NCI-H1417 treated with DMSO at 0.1 percent for 48 hours (cell line): ENCODE data around the gene NIT1.
"Not testable (repeated sequence)": the region's sequence is repeated elsewhere in the genome, so short reads cannot be mapped to it uniquely, and the experiment has no call there.

ENCODE experiments used
- DNase-seq: peaks from one replicate; lab custom pipeline; 2025; lab: John Stamatoyannopoulos, UW

The NIT1 gene

DNA sequence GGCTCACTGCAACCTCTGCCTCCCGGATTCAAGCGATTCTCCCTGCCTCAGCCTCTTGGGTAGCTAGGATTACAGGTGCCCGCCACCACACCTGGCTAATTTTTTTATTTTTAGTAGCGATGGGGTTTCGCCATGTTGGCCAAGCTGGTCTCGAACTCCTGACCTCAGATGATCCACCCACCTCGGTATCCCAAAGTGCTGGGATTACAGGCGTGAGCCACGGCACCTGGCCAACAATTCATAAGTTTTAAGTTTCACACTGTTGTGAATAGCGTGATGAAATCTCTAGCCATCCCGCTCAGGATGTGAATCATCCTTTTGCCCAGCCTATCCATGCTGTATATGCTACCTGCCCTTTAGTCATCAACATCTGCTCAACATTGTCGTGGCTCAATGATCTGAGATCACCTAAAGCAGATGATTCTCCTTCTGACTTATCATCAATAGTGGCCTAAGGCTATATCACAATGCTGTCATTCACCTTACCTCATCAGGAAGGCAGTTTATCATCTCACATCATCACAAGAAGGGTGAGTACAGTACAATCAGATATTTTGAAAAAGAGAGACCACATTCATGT lies 2.7 kb upstream of the NIT1 start:
- DNase-seq: no peak

DNA sequence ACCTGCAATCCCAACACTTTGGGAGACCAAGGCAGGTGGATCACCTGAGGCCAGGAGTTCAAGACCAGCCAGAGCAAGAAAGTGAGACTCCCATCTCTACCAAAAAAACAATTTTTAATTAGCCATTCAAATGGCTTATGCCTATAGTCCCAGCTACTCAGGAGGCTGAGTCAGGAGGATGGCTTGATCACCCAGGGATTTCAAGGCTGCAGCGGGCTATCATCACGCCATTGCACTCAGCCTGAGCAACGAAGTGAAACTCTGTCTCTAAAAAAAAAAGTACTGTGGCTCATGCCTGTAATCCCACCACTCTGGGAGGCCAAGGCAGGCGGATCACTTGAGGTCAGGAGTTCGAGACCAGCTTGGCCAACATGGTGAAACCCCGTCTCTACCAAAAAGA lies 1.9 kb upstream of the NIT1 start:
- not testable (repeated sequence) for DNase-seq

DNA sequence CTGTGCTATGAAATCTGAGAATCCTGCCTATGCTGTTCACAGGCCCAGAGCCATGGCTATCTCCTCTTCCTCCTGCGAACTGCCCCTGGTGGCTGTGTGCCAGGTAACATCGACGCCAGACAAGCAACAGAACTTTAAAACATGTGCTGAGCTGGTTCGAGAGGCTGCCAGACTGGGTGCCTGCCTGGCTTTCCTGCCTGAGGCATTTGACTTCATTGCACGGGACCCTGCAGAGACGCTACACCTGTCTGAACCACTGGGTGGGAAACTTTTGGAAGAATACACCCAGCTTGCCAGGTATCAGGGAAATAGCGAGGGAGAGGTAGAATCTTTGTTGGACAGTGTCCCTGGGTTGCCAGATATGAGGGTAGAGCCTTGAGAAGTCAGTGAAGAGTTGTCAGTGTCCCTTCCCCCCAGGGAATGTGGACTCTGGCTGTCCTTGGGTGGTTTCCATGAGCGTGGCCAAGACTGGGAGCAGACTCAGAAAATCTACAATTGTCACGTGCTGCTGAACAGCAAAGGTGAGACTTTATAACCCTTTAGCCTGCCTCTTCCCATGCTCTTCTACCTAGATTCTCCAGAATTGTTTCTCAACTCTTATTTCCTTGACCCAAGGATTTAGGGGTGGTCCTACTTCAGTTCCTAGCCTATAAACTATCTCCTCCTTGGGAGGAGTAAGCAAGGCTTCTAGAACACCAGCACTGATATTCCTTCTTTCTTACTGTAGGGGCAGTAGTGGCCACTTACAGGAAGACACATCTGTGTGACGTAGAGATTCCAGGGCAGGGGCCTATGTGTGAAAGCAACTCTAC lies 1.4 kb downstream of the NIT1 start:
- DNase-seq: no peak

DNA sequence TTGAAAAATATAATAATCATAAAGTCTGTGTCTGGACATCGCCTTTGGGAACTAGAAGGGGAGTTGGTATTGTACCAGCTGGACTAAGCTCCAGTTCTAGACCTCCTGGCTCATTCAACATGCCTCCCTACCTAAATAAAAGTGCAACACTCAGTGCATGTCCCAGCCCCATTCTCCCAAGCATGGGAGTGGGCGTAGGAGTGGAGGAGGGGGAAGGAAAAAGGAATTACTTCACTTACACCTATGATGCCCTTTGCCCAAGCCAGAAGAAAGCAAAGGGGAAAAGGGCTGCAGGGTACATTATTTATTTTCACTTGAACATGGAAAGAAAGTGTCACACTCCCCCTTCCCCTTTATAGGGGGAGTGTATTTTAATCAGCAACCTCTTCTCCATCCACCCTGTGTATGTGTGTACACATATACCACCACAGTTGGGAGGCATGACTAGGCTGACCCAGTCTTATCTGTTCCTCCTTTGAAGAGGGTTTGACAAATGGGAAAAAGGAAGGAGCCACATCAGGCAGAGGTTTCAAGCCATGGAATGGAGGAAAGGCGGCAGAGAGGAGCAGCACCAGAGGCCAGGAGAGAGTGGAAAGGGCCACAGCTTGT lies 3.2 kb downstream of the NIT1 start:
- DNase-seq: no peak

DNA sequence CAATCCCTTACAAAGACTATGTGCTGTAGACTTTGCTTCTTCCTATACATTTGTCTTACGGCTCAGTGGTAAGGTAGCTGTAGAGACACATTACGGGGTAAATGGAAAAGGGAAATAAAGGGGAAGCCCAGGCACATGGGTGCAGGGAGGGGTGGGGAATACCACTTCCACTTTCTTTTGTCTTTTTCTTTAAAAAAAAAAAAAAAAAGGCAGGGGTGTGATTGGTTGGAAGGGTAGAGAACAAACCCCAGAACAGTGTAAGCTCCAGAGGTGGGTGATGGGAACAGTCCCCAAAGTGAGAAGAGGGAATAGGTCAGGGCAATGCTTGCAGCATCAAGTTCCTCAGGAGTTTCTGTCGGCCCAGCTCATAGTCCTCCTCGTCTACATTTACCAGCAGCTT lies 3.9 kb downstream of the NIT1 start:
- no peak for DNase-seq

DNA sequence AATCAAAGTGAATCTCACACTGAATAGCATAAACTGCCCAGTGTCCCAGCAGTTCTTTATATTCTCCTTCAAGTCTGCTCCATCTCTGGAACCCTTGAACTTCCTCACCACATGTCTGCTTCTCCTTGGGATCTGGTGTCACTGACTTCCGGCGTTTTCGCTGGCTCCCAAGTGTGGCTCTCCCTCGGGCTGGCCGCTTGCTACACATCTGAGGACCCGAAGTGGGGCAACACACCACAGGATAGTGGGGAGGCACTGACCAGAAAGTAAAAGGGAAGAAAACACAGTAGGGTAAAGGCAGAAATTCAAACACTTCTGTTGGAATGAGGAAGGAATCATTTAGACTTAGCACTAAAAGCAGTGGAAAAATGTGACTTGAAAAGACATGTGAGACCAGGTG lies 5.1 kb downstream of the NIT1 start:
- no peak for DNase-seq

DNA sequence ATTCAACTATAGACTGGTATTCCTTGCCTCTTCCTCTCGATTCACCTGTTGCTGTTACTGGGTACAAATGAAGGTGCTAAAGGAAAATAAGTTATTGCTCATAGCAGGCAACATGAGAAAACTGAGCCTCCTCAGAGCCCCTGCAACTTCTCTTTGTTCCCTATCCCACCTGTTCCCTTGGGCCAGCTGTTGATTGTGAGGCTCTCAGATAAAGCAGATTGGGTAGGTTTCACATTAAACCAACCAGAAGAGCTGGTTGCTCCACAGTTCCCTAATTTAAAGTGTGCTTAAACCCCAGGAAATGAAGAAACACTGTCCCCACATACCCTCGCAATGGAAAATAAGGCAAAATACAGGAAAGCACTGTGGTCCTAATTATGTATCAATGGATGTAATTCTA lies 9.7 kb downstream of the NIT1 start:
- no peak for DNase-seq

DNA sequence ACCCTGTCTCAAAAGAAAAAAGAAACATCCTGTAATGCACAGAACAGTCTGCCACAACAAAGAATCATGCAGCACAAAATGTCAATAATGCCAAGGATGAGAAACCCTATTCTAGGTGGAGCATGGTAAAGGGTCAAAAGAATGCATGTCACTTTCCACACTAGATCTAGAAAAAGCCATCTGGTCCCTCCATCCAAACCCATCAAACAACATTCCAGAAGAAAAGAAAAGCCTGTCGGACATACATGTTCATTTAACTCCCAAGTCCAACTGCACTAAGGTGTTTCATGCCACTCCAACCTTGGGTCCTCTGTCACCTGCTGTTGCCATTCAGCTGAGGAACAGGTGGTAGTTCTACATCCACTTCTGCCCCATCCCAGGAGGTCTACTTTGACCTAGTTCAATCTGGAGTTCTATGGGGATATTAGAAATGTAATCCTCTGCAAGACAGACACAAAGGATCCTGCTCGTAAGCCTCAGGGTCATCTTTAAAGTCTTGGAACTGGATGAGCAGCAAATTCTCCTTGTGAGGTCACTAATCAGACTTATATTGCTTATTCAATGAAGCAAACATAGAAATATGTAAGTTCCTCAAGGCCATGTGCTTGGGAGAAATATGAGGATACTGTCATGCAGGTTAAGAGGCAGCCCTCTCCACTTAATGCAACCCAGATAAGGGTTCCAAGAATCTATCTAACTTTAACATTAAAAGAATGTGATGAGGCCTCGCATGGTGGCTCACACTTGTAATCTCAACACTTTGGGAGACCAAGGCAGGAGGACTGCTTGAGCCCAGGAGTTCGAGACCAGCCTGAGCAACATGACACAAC lies 10.9 kb downstream of the NIT1 start:
- DNase-seq: no peak

DNA sequence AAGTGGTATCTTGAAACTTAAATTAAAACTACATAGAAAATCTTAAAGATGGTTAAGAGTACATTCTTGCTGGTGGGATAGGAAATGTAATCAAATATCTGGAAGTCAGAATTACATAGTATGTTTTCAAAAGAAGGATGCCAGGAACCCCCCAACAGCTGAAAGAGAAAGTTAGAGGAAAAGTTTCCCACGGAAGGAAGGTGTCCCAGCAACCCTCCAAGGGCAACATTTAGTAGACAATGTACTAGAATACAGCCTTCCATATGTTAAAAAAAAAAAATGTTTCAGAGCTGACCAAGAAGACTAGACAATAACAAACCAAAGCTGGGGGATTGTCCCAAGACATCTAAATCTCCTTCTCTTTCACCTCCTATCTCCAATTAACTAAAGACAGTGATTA lies 12.4 kb downstream of the NIT1 start:
- no peak for DNase-seq

DNA sequence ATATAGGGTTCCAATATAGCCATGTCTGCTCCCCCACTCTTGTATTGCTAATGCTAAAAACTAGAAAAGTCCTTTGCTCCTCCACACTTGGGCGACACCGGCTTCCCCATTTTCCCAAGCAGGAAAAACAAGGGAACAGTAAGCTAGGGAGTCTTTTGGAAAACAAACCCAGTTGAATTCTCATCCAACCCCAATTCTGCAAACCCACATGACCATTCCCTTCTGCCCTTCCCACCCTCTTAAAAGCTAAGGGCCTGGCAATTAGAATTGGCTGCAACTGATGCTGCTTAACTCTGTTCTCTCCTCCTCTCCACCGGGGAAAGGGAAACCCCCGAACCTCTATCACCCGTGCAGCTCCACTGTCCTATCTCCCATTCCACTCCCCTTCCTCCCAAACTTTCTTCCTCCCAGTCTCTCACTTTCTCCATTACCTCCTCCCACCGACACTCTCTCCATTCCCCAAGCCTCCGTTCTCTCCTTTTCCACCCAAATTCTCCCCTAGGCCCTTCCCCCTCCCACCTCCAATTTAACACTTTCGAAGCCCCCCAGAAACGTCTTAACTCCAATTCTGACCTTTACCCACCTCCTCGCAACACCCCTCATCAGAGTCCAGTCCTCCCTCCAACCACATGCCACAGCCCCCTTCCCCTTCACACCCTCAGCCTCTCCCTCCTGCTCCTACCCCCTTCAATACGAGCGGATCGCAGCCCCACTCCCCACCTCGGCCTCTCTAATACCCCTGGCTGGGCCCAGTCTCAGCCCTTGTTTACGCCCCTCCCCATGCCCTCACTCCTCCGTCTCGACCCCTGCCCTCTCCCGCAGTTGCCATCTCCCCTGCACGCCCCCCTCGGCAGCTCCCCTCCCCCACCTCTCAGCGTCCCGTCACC lies 13.9 kb downstream of the NIT1 start:
- no peak for DNase-seq

DNA sequence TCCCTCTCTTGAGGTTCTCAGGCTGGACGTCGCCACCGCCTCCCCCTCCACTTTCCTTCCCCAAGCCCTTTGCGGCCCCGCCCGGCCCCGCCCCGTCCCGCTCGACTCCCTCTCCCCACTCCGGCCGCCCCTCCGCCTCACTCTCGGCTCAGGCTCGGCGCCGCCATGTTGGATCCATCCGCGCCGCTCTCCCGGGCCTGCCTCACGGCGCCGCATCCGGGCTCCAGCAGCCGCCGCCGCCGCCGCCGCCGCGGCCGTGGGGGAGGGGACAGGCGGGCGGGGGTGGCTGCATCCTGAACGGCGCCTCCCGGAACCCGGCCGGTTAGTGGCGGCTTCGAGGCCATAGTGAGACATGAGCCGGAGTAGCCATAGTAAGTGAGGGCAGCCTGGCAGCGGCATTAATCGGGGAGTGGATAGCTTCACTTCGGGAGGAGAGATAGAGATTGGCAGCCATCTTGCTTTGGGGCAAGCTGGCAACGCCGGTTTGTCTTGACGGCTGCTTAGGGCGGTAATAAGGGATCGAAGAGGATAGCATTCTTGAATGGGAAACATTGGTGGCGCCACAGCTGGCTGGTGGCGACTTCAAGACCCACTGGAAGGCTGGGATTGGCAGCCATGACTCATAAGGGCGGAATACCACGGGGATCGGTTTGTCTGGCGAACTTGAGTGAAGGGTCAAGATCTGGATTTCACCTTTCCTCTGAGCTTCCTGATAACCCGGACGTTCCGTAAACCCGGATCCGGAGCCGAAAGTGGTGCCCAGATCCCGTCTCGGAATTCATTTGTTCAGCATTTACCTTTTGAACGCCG lies 14.7 kb downstream of the NIT1 start, which contains the start of gene DEDD:
TSS of gene DEDD (minus strand) at position 258 of the 810 bp plus-strand sequence. CDS start 8,205 bp downstream, outside the sequence.
- DNase-seq: peak; percentile 88

DNA sequence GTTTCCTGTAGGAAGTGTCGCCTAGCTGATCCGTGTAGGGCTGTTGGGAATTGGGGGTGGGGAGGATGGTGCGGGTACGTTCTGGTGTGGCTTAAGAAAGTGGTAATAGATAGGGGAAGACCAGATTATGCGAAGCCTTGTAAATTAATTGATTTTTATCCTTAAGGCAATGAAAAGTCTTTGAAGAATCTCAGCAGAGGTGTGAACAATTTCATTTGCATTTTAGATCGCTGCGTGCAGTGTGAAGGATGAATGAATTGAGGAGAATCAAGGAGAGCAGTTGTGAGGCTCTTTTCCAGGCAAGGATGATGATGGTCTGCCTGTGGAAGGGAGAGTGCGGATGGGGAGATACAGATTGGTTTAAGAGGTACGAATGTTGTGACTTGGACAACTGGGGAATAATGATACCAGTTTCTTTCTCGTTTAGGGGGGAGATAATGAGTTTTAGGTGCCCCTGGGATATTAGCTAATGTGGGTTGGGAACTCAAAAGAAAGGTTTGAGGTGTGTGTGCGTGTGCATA lies 15.4 kb downstream of the NIT1 start:
- DNase-seq: no peak

DNA sequence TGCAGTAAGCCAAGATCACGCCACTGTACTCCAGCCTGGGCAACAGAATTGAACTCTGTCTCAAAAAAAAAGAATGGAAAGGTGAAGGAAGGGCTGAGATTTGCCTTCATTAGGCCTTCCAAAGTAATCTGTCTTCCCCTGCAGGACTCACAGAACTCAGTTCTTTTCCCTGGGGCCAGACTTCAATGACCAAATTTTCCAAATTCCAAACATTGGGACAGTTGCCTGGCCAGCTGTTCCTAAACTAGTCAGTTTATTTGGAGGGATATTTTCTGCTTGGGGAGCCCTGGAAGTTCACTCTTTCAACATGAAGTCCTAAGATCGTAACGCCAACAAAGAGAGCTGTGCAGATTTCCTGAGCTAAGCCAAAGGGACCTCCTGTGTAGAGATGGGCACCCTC lies 20.0 kb downstream of the NIT1 start:
- DNase-seq: no peak

DNA sequence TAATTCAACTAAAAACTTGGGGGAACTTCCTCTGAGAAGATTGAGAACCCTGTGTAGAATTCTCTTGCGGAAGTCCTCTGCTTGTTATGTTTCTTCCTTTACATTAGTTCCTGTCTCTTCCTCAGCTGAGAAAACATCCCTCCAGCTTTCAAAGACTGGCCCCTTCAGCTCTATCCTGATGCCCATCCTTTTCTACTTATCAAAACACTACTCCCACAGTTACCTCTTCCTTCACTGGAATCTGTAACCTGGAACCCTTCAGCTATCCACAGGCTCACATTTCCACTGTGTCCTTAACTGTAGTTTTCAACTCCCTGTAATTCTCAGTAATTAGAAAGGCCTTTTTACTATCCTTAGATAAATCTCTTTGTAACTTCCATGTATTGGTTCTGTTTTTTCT lies 20.5 kb downstream of the NIT1 start:
- no peak for DNase-seq

DNA sequence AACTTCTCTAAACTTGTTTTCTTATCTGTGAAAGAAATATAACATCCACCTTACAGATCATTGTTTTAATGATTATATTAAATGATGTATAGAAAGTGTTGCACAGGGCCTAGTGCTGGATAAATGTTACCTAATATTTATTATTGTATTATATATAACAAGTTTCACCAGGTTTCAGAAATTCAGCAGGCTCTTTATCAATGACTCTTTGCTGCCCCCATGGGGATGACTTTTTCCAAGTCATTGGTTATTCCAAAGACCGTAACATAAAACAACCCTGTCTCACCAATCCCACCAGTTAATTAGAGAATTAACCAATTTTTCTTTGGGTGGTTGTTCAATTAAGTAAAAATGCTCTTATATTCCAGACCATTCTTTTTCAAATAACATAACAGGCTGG lies 21.9 kb downstream of the NIT1 start:
- DNase-seq: no peak

DNA sequence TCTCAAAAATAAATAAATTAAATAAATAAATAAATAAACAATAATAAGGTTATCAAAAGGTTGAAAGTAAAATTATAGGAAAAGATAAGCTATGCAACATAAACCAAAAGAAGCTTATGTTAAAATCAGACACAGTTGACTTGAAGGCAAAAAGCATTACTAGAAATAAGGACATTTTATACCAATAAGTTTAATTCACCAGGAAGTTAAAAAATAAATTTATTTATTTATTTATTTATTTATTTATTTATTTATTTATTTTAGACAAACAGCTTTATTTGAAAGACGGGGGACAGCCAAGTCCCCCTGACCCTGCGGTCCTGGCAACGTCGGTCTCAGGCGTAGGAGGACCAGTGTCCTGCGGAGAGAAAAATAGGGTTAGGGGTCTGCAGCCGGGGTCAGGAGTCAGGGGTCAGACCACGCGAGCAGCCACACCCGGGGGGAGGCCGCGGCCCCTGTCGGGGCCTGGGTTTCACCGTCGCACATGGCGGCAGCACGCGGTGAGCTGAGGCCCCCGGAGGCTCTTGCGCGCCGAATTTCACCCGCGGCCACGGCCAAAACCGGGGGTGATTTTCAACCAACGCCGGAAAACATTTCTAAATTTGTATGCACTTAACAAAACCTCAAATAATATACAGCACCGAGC lies 23.0 kb downstream of the NIT1 start:
- DNase-seq: no peak

DNA sequence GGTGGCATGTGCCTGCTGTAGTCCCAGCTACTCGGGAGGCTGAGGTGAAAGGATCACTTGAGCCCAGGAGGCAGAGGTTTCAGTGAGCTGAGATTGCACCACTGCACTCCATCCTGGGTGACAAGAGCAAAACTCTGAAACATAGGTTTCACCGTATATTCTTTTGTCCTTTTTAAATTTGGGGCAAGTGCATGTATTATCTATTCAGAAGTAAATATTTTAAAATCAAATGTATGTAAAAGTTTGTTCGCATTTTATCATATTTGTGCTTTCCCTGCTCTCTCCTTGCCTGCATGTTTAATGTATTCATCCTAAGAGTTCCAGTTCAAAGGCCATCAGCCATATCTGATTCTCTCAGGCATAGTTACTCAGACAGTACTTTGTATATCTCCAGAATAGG lies 27.9 kb downstream of the NIT1 start:
- no peak for DNase-seq

DNA sequence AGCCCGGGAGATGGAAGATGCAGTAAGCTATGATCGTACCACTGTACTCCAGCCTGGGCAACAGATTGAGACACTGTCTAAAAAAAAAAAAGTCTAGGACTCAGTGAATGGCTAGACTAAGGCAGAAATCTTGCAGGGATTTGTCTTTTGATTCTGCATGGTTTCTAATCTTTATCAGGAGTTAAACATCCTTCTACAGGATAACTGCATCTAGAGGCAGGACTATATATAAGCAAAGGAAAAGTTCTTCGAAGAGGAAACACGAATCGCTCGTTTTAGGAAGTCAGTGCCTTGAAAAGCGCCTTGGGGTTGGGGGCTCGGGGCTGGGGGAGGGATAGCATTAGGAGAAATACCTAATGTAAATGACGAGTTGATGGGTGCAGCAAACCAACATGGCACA lies 35.3 kb downstream of the NIT1 start:
- no peak for DNase-seq

DNA sequence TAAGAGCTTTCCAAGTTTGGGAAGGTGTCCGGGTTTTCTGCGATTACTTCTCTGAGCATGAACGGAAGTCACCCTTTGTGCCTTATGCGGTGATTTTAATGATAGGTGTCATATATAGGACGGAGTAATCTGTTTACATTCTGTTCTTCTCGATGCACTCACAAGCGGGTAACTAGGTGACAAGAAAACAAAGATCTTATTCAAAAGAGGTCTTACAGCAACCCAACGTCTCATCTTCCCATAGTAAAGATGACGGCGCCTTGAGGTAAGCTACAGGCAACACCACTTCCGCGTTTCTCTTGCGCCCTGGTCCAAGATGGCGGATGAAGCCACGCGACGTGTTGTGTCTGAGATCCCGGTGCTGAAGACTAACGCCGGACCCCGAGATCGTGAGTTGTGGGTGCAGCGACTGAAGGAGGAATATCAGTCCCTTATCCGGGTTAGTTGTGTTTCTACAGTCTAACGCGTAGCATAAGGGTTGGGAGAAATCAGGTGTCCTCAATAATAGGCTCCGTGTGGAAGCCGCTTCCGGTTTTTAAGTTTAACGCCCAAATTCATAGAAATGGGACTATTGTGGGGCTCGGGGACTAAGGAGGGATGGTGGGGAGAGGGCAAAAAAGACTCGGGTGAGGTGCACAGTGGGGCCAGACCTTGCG lies 35.9 kb downstream of the NIT1 start, which contains the start of gene UFC1:
TSS of gene UFC1 (plus strand) at position 297 of the 656 bp plus-strand sequence. CDS start at position 317, 20 bp downstream.
- peak; percentile 58 for DNase-seq
